Measurements from ENCODE around the gene TSPY8. TPM values are rescaled to one million over a fixed set of nuclear protein-coding genes. Genes with fewer than 3 reads are reported as not detected.
"Not testable (repeated sequence)": the region's sequence is repeated elsewhere in the genome, so short reads cannot be mapped to it uniquely, and the experiment has no call there.

Gene TSPY8, protein sequence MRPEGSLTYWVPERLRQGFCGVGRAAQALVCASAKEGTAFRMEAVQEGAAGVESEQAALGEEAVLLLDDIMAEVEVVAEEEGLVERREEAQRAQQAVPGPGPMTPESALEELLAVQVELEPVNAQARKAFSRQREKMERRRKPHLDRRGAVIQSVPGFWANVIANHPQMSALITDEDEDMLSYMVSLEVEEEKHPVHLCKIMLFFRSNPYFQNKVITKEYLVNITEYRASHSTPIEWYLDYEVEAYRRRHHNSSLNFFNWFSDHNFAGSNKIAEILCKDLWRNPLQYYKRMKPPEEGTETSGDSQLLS
- polyA plus RNA-seq (ENCODE audit: insufficient read length in 4 of 4) = not detected

DNA sequence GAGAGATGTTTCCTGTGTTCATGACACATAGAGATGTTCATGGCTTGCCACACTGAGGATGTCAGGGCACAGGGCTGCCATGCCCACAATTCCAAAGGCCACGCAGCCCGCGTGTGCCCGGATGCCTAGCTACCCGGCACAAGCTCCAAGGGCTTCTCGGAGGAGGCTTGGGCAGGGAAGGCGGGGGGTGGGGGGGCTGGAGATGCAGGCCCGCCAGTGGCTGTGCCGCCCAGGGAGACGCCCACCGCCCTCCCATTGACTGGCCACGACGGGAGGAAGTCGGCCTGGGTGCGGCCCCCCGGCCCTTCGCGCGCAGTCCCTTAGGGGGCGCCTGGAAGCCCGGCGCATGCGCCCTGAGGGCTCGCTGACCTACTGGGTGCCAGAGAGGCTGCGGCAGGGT lies at the start of gene TSPY8:
Gene TSPY8, plus strand, starts transcription at position 301 of the 400 bp plus-strand sequence. Its CDS starts 46 bp downstream, at position 347.
- DNase-seq (ENCODE audit: low read depth in 4 of 4, low spot score in 3 of 4) = not testable (repeated sequence)

DNA sequence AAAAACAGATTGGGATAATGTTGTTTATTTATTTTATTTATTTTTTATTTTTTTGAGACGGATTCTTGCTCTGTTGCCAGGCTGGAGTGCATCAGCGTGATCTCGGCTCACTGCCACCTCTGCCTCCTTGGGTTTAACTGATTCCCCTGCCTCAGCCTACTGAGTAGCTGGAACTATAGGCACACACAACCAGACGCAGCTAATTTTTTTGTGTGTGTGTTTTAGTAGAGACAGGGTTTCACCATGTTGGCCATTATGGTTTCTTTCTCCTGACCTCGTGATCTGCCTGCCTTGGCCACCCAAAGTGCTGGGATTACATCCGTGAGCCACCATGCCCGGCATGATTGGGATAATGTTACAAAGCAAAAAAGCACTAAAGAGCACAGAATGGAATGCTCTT lies 36.6 kb upstream of the TSPY8 start:
- DNase-seq (ENCODE audit: low read depth in 4 of 4, low spot score in 3 of 4) = no peak

DNA sequence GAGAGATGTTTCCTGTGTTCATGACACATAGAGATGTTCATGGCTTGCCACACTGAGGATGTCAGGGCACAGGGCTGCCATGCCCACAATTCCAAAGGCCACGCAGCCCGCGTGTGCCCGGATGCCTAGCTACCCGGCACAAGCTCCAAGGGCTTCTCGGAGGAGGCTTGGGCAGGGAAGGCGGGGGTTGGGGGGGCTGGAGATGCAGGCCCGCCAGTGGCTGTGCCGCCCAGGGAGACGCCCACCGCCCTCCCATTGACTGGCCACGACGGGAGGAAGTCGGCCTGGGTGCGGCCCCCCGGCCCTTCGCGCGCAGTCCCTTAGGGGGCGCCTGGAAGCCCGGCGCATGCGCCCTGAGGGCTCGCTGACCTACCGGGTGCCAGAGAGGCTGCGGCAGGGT lies 20.4 kb upstream of the TSPY8 start, which contains the start of gene TSPY4:
Gene TSPY4, plus strand, starts transcription at position 301 of the 400 bp plus-strand sequence. Its CDS starts 46 bp downstream, at position 347.
- not testable (repeated sequence) for DNase-seq (ENCODE audit: low read depth in 4 of 4, low spot score in 3 of 4)

DNA sequence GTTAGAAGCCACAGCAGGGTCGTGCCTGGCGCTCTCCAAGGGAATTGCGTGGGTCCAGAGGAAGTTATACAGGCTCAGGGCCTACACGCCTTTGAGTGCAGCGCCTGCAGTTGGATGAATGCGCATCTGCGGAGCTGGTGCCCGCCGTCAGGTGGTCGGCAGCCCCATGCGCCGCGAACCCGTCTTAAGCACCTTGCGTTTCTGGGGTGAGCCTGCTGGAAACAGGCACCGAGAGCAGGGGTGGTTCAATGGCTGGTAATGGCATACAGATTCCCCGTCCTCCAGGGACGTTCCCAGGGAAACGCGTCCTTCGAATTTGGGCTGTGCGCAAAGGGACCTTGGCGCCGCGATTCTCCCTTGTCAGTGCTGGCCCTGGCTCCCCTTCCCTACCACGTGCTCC lies 38.9 kb downstream of the TSPY8 start:
- DNase-seq (ENCODE audit: low read depth in 4 of 4, low spot score in 3 of 4) = not testable (repeated sequence)

DNA sequence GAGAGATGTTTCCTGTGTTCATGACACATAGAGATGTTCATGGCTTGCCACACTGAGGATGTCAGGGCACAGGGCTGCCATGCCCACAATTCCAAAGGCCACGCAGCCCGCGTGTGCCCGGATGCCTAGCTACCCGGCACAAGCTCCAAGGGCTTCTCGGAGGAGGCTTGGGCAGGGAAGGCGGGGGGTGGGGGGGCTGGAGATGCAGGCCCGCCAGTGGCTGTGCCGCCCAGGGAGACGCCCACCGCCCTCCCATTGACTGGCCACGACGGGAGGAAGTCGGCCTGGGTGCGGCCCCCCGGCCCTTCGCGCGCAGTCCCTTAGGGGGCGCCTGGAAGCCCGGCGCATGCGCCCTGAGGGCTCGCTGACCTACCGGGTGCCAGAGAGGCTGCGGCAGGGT lies 40.5 kb downstream of the TSPY8 start, which contains the start of gene TSPY3:
Gene TSPY3, plus strand, starts transcription at position 301 of the 400 bp plus-strand sequence. Its CDS starts 46 bp downstream, at position 347.
- DNase-seq (ENCODE audit: low read depth in 4 of 4, low spot score in 3 of 4) = not testable (repeated sequence)

Other genes starting within 250 kb of the TSPY8 start
- gene TSPY4, start 20.3 kb upstream of the TSPY8 start, polyA plus RNA-seq (ENCODE audit: insufficient read length in 4 of 4) = not detected
- gene TSPY3, start 40.6 kb downstream of the TSPY8 start, polyA plus RNA-seq (ENCODE audit: insufficient read length in 4 of 4) = not detected
- gene TSPY1, start 109.2 kb downstream of the TSPY8 start, polyA plus RNA-seq (ENCODE audit: insufficient read length in 4 of 4) = not detected
- gene TSPY9, start 129.5 kb downstream of the TSPY8 start, polyA plus RNA-seq (ENCODE audit: insufficient read length in 4 of 4) = not detected
- gene TSPY10, start 170.1 kb downstream of the TSPY8 start, polyA plus RNA-seq (ENCODE audit: insufficient read length in 4 of 4) = not detected